HCEC 1CT (cell line): ENCODE measurements around the gene OR7G2.

Source experiments
- DNase-seq: peaks from one replicate; pipeline ENCODE4 v3.0.0-alpha.2; 2017

Gene OR7G2

DNA sequence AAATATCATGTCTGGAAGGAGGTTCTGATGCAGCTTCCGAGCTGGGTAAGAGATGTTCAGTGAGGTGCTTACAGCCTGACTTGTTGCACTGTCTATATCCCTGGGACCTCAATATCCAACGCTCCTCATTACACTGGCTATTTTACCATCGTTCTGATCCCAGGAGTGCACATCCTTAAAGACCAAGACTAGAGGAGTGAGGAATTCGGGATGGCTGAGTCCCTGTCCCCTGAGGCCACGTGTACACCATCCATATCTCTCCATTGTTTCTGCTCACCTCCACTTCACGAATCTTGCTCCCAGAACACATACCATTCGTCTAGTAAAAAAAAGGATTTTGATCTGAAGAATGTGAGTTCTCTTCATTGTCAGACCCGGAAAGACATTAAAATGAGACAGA lies at the start of gene OR7G2:
OR7G2 (minus strand) TSS at position 101 of the 400 bp plus-strand sequence. CDS start 4,232 bp downstream, outside the sequence.
- DNase-seq, result no peak

- DNase-seq, result no peak
Observed at GRCh38 chr19:9156304-9156703, 49.0 kb upstream of the OR7G2 start.

GRCh38 chr19:9155591-9155990 lies 48.3 kb upstream of the OR7G2 start:
- no peak for DNase-seq

DNA sequence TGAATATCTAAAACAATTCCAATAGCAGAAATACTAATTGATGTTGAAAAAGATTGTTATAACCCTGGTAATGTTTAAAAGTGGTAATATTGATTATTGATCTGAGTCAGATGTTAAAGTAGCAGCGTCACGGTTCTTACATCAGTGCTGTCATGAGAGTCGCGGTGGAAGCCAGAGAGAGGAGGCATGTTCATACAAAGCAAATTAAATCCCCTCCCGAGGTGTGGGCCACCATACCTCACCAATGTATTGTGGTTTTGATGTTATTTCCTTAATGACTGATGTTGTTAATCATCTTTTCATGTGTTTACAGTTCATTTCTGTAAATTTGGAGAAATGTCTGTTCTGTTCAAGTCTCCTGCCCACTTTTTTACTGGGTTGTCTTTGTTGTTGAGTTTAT lies 44.1 kb upstream of the OR7G2 start:
- no peak for DNase-seq

DNA sequence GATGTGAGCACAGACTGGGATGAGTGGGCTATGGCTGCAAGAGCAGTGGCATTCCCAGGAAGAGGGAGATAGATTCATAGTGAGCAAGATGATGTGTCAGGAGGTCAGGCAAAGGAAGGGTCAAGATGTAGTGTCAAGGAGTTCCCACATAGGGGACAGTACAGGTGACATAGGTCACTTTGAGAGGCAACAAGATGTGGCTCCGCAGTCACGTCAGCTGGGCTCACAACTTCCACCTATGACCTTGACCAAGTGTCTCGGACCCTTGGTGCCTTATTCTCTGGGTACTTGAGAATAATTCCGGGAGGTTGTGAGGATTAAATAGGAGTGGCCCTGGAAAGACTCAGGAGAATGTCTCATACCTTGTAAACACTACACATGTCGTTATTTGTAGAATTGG lies 43.4 kb upstream of the OR7G2 start:
- DNase-seq, result no peak

DNA sequence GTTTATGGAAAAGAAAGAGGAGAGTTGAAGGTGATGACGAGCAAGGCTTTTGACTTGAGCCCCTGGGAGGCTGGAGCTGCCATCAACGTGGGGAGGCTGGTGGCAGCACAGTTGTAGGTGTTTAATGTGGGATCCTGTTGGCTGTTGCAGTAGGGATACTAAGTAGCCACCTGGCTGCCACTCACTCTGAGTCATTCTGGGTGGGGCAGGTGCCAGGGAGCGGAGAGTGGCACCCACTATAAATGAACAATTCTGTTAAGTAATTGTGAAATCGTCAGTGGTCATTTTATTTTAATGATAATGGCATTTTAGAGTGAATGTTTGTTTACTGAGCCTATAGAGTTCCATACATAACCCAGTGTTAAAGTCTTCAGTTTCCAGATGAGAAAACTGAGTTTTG lies 42.7 kb upstream of the OR7G2 start:
- DNase-seq, result no peak

GRCh38 chr19:9148697-9149096 lies 41.4 kb upstream of the OR7G2 start:
- DNase-seq, result no peak

GRCh38 chr19:9146882-9147281 lies 39.6 kb upstream of the OR7G2 start:
- DNase-seq, result no peak

GRCh38 chr19:9144920-9145319 lies 37.6 kb upstream of the OR7G2 start:
- no peak for DNase-seq

DNA sequence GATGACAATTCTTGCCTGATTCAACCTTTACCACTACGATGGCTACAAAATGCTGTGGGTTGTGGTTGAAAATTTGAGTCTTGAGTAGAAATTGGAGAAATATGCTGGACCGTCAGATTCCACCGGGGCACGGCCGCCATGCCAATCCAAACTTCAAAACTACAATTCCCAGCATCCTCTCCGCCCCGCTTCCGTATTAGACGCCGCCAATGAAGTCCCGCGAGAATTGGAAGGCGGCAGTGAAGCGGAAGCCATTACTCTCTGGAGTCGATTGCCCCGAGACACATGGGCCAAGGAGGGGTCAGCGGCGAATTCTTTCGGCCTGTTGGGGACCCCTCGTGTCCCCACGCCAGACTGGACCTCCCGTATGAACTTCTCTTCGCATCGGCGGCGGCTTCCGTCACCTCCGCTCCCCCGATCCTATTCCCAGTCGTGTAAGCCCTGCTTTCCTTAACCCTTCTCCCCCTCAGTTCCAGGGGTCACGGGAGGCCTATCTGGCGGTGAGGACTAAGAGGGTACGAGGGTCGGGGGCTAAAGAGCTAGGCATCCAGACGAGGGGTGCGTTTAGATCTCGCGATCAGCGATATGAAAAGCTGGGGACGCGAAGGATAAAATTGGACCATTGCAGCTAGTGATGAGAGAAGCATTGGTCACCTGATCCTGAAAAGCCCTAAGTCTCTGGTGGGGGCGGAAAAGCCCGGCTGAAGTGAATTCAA lies 33.0 kb upstream of the OR7G2 start, which contains the start of gene ZNF317:
ZNF317 (plus strand) TSS at position 239 of the 716 bp plus-strand sequence. CDS start 15,620 bp downstream, outside the sequence.
- peak; percentile 90 for DNase-seq

DNA sequence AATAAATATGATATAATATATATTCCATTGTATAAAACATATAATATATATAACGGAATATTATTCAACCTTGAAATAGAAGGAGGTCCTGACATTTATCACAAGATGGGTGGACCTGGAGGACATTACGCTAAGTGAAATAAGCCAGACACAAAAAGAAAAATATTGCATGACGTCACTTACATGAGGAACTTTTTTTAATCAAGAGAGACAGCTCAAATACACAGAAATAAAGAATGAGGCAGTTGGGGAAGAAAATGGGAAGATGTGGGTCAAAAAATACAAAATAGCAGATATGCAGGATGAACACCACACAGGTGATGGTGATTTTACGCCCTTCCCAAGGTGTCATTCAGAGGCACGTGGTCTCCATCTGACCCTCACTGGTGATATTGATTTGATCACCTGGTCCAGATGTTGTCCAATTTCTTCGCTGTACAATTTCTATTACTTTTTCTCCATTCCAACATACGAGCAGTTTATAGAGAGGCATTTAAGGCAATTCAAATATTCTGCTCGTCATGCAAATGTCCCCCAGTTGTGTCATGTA lies 32.4 kb upstream of the OR7G2 start:
- DNase-seq, result no peak

DNA sequence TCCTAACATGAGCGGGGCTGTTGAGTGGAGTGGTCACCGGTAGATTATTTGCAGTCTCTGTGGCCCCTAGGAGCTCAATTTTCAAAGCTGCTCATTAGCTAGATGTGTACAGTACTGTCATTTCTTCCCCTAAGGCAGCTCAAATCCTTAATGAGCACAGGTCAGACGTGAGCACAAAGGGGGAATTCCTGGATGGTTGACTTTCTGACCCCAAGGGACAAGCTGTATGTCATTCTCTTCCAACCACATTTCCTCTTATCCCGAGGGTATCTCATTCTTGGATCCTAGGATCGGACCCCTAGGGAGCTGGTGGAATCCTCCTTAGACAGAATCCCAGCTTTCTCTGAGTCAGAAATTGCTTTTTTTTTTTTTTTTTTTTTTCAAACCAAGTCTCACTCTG lies 25.1 kb upstream of the OR7G2 start:
- DNase-seq, result no peak

DNA sequence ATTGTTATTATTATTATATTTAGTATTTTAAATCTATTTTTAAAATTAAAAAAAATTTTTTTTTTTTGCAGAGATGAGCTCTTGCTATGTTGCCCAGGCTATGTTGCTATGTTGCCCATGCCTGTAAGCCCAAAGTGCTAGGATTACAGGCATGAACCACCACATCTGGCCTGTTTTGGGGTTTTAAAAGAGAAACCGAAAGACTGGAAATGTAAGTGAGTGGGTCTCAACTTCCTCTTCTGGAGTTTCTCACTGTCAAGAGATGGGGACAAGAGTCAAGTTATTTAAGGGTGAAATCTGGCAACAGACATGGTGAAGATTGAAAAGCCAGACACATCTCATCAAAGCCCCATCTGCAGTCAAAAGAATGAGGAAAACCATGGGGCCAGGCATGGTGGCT lies 23.7 kb upstream of the OR7G2 start:
- no peak for DNase-seq

GRCh38 chr19:9128171-9128570 lies 20.9 kb upstream of the OR7G2 start:
- DNase-seq, result peak; percentile 21

- no peak for DNase-seq
Observed at GRCh38 chr19:9126900-9127405, 19.7 kb upstream of the OR7G2 start, which contains the start of gene OR7G3. Gene OR7G3 (minus strand): TSS chr19:9126950. CDS start chr19:9126950, 0 bp downstream.

GRCh38 chr19:9116547-9116946 lies 9.3 kb upstream of the OR7G2 start:
- no peak for DNase-seq

- DNase-seq, result no peak
Observed at GRCh38 chr19:9115307-9115813, 8.1 kb upstream of the OR7G2 start, which contains the start of gene OR7G1. Gene OR7G1 (minus strand): TSS chr19:9115763. CDS start chr19:9115763, 0 bp downstream.

DNA sequence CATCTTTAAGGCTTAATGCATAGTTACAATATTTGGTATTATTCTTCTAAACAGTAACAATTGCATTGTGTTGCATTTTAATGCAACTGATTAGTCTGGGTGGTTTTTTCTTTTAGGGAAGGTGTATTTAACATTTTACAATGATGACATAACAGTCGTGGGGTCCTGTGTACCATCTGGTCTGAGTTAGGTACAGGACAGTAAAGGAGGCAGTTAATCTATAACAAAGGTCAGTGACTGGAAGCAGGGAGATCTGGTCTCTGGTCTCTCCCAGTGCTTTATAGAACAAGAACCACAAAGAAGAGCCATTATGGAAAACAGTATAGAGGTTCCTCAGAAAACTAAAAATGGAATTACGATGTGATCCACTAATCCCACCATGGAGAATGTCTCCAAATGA lies 2.7 kb upstream of the OR7G2 start:
- no peak for DNase-seq

- no peak for DNase-seq
Observed at GRCh38 chr19:9086761-9087160, 20.5 kb downstream of the OR7G2 start, which contains the start of gene OR1M1. Gene OR1M1 (plus strand): TSS chr19:9087061. CDS start chr19:9093245, 6,184 bp downstream.

DNA sequence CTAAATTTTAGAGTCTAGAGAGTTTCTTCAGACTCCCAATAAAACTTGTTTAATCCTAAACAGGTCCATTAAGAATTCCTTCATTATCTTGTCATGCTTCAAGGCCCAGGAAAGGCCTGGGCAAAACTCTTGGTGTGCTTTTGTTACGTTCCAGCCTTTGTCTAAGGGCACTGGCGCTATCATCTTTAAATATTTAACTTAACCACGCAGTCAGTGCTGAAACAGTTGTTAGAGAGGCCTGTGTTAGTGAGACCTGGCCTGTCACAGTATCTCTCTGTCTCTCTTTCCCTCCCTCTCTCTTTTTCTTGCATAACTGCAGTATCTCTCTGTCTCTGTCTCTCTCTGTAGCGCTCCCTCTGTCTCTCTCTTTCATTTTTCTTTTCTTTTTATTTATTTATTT lies 28.6 kb downstream of the OR7G2 start:
- DNase-seq, result no peak

DNA sequence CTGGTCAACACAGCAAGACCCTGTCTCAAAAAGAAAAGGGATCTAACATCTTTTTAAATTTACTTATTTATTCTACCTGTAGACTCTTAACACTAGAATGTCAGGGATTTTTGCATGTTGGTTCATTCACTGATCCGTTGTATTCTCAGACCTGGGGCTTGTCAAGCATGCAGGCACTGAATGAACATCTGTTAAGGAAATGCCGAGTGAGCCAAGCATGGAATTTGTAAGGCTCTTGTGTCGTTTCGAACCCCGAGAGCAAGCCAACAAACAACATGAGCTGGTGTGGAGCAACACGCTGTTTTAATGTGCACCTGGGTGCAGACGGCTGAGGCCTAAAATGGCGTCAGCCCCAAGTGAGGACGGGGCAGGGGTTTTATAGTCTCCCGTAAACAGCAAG lies 30.4 kb downstream of the OR7G2 start:
- DNase-seq, result no peak

- DNase-seq, result peak; percentile 79
Observed at GRCh38 chr19:9075064-9075949, 32.0 kb downstream of the OR7G2 start.

DNA sequence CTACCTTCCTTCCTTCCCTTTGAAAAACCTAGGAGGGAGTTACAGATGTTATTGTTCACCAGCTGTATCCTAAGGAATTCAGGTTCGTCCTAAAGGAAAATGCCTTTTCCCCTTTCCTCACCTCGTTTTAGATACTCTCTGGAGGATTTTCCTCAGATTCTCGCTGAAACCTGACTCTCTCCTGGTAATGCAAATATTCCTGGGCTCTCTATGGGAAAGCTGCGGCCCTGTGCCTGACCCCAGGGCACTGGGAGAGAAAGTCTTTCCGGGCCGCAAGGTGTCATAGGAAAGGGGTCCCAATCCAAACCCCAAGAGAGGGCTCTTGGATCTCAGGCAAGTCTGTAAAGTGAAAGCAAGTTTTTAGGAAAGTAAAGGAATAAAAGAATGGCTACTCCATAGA lies 33.5 kb downstream of the OR7G2 start:
- DNase-seq, result no peak
